SK-N-SH (cell line): Measurements from ENCODE around the gene FUT4. TPM values are rescaled to one million over a fixed set of nuclear protein-coding genes. Genes with fewer than 3 reads are reported as not detected.

Experiments used
- CTCF ChIA-PET: fragments of 300-600, 350-600 bp; formaldehyde crosslinking; extraction: SDS; loops from one replicate; lab custom pipeline; 2021; lab: Yijun Ruan, JAX
- POLR2A ChIA-PET: fragments of 350-600 bp; sonication (Branson Sonifier 250); formaldehyde crosslinking; extraction: SDS; loops from one replicate; lab custom pipeline; 2020; ENCODE audit warnings: antibody characterized with exemption, inconsistent platforms; lab: Yijun Ruan, JAX
- DNase-seq: peaks from one replicate; pipeline ENCODE4 v3.0.0; 2012
- H2AFZ ChIP-seq: fragments of 200-600 bp; sonication (generic); 2 replicates; pipeline ENCODE4 v1.8.1; 2016; ENCODE audit warnings: antibody characterized with exemption, mild to moderate bottlenecking, low read depth
- H3F3A ChIP-seq: fragments of 200-600 bp; sonication (generic); replicated peaks from 2 replicates; pipeline ENCODE3; 2016; ENCODE audit warnings: antibody characterized with exemption, mild to moderate bottlenecking; ENCODE audit not compliant: insufficient read depth
- H3K27ac ChIP-seq, 2 experiments: fragments of 200-500 bp in 1 of 2; fragments of 200-600 bp in 1 of 2; sonication (Bioruptor generic) in 1 of 2; sonication (generic), shearing (Covaris generic) in 1 of 2; 2 replicates each; pipeline versions ENCODE4 v1.5.1 to v1.6.1; 2014 to 2016; ENCODE audit warnings: low read depth in 2 of 2, inconsistent platforms in 1 of 2, low read length in 1 of 2, mild to moderate bottlenecking in 1 of 2, mixed read lengths in 1 of 2
- H3K27me3 ChIP-seq: fragments of 200-600 bp; sonication (generic), shearing (Covaris generic); 2 replicates; pipeline ENCODE4 v1.6.1; 2016; ENCODE audit warnings: mixed run types; ENCODE audit not compliant: insufficient read depth
- H3K36me3 ChIP-seq, 2 experiments: fragments of 200-500 bp in 1 of 2; fragments of 200-600 bp in 1 of 2; sonication (Bioruptor generic) in 1 of 2; sonication (generic) in 1 of 2; replicated peaks in 1 of 2; 2 replicates each; pipeline versions ENCODE3 to v1.5.1; 2014 to 2016; ENCODE audit warnings: low read length in 1 of 2, mild to moderate bottlenecking in 1 of 2; ENCODE audit not compliant: insufficient read depth in 2 of 2, control insufficient read depth in 1 of 2
- H3K4me1 ChIP-seq, 2 experiments: fragments of 200-500 bp in 1 of 2; fragments of 200-600 bp in 1 of 2; sonication (Bioruptor generic) in 1 of 2; sonication (generic), shearing (Covaris generic) in 1 of 2; 2 replicates each; pipeline versions ENCODE4 v1.5.1 to v1.6.1; 2014 to 2016; ENCODE audit warnings: low read depth in 1 of 2, low read length in 1 of 2, mixed run types in 1 of 2; ENCODE audit not compliant: insufficient read depth in 2 of 2, control insufficient read depth in 1 of 2
- H3K4me2 ChIP-seq: fragments of 200-600 bp; sonication (generic), shearing (Covaris generic); 2 replicates; pipeline ENCODE4 v1.6.1; 2017; ENCODE audit warnings: mixed run types
- H3K4me3 ChIP-seq, 2 experiments: fragments of 200-500 bp in 1 of 2; fragments of 200-600 bp in 1 of 2; sonication (Bioruptor generic) in 1 of 2; sonication (generic), shearing (Covaris generic) in 1 of 2; 2 replicates each; pipeline versions ENCODE4 v1.5.1 to v1.8.1; 2014 to 2016; ENCODE audit warnings: low read depth in 2 of 2, inconsistent platforms in 1 of 2, low read length in 1 of 2, mild to moderate bottlenecking in 1 of 2, mixed read lengths in 1 of 2, moderate library complexity in 1 of 2
- H3K79me2 ChIP-seq: fragments of 200-600 bp; sonication (generic); 2 replicates; pipeline ENCODE4 v1.8.1; 2017; ENCODE audit warnings: mild to moderate bottlenecking; ENCODE audit not compliant: insufficient read depth
- H3K9ac ChIP-seq: fragments of 200-600 bp; sonication (generic); 2 replicates; pipeline ENCODE4 v1.6.1; 2017; ENCODE audit warnings: mixed run types
- H3K9me2 ChIP-seq: fragments of 200-600 bp; sonication (generic); 2 replicates; pipeline ENCODE4 v1.6.1; 2017; ENCODE audit warnings: mixed run types
- H3K9me3 ChIP-seq: fragments of 200-600 bp; sonication (generic); 2 replicates; pipeline ENCODE4 v1.6.1; 2017; ENCODE audit warnings: mixed run types, mild to moderate bottlenecking, moderate library complexity
- H4K20me1 ChIP-seq: fragments of 200-600 bp; sonication (generic); 2 replicates; pipeline ENCODE4 v1.6.1; 2017; ENCODE audit warnings: mild to moderate bottlenecking, mixed run types; ENCODE audit not compliant: insufficient read depth
- CHD2 ChIP-seq: fragments of 150-350 bp; IDR thresholded peaks from 2 replicates; pipeline ENCODE4 v1.6.1; 2018; ENCODE audit warnings: low read length; ENCODE audit not compliant: partially characterized antibody
- FOSL2 ChIP-seq: IDR thresholded peaks from 2 replicates; pipeline ENCODE4 v1.4.0; 2012; ENCODE audit warnings: low read depth, mild to moderate bottlenecking, moderate library complexity, borderline replicate concordance
- GATA2 ChIP-seq: sonication (generic); formaldehyde crosslinking; IDR thresholded peaks from 2 replicates; pipeline ENCODE4 v1.5.0; 2020; ENCODE audit warnings: mild to moderate bottlenecking, missing genetic modification reagents
- MEF2A ChIP-seq: IDR thresholded peaks from 2 replicates; pipeline ENCODE4 v1.4.0; 2012; ENCODE audit warnings: low read depth, borderline replicate concordance
- NFIC ChIP-seq: IDR thresholded peaks from 2 replicates; pipeline ENCODE4 v1.4.0; 2012; ENCODE audit warnings: borderline replicate concordance
- NRF1 ChIP-seq: IDR thresholded peaks from 2 replicates; pipeline ENCODE4 v1.6.1; 2012; ENCODE audit warnings: low read depth, mild to moderate bottlenecking, low read length
- RXRA ChIP-seq: IDR thresholded peaks from 2 replicates; pipeline ENCODE4 v1.4.0; 2012; ENCODE audit warnings: low read depth, mild to moderate bottlenecking, borderline replicate concordance
- SMC3 ChIP-seq: IDR thresholded peaks from 2 replicates; pipeline ENCODE4 v1.6.1; 2012; ENCODE audit warnings: low read depth, low read length, improper control_type of control experiment
- TEAD4 ChIP-seq: IDR thresholded peaks from 2 replicates; pipeline ENCODE4 v1.4.0; 2012; ENCODE audit warnings: mild to moderate bottlenecking, borderline replicate concordance; ENCODE audit not compliant: insufficient read depth
- YY1 ChIP-seq: IDR thresholded peaks from 2 replicates; pipeline ENCODE4 v1.4.0; 2012; ENCODE audit warnings: low read depth, mild to moderate bottlenecking
- WGBS: methylation state at CpG from one replicate; pipeline ENCODE4 v1.1.6; 2017; ENCODE audit warnings: low lambda C conversion rate; 5-methylcytosine and 5-hydroxymethylcytosine counted together
- polyA plus RNA-seq, 3 experiments: library from polyadenylated mRNA; depleted of rRNA; stranded (reverse); fragments of >200 nt; gene quantifications; 2 replicates each; pipeline ENCODE4 v1.2.3, GENCODE V29; 2012
- TF ChIP-seq, protein P1 (sequence below): IDR thresholded peaks from 2 replicates; pipeline ENCODE4; 2012
- TF ChIP-seq, protein P2 (sequence below): IDR thresholded peaks from 2 replicates; pipeline ENCODE4 v1.4.0; 2012; ENCODE audit warnings: low read depth, borderline replicate concordance
- TF ChIP-seq, protein P3 (sequence below): IDR thresholded peaks from 2 replicates; pipeline ENCODE4 v1.6.1; 2012; ENCODE audit warnings: mild to moderate bottlenecking, low read depth, low read length, moderate library complexity
- TF ChIP-seq, protein P4 (sequence below): IDR thresholded peaks from 2 replicates; pipeline ENCODE4 v1.4.0; 2012; ENCODE audit warnings: low read depth, borderline replicate concordance
- TF ChIP-seq, protein P5 (sequence below): fragments of 200-600 bp; sonication (generic); IDR thresholded peaks from 2 replicates; pipeline ENCODE4 v1.6.1; 2017; ENCODE audit warnings: antibody characterized with exemption, mild to moderate bottlenecking, moderate library complexity

FUT4 gene
- polyA plus RNA-seq, 1 of the 3 experiments (the other 2 are of a cell fraction): 1.9 TPM

DNA sequence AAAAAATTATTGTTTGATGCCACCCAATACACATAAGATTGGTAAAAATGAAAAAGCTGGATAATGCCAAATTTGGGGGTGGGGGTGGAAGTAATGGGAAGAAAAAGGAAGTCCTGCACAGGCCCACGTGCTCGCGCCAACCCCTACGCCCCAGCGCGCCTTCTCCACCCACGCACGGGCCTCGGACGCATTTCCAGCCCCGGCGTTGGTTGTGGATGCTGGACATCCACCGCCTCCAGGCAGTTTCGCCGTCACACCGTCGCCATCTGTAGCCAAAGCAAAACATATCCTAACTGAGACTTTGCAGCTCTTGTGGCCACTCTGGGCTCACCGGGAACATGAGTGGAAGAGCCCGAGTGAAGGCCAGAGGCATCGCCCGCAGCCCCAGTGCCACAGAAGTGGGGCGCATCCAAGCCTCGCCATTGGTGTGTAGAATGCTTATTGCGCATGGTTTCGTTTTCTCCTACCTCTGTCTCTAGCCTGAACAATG, 23.5 kb downstream of the FUT4 start, which contains the start of gene PIWIL4:
PIWIL4 (plus strand) TSS at position 188 of the 490 bp plus-strand sequence; CDS start at position 339, 151 bp downstream.
- no peak for DNase-seq
- H3K27ac ChIP-seq: no peak within 1 kb of the TSS
- no peaks in the 10 kb centered on the region for H3K79me2 ChIP-seq
- ChIA-PET POLR2A (no interaction called here), CTCF (no interaction called here)
- H3K36me3 ChIP-seq: no peaks in the 10 kb centered on the region
- TF ChIP-seq, protein P1, sequence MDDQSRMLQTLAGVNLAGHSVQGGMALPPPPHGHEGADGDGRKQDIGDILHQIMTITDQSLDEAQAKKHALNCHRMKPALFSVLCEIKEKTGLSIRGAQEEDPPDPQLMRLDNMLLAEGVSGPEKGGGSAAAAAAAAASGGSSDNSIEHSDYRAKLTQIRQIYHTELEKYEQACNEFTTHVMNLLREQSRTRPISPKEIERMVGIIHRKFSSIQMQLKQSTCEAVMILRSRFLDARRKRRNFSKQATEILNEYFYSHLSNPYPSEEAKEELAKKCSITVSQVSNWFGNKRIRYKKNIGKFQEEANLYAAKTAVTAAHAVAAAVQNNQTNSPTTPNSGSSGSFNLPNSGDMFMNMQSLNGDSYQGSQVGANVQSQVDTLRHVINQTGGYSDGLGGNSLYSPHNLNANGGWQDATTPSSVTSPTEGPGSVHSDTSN: no peak
- no peak for TF ChIP-seq FOSL2
- TF ChIP-seq NRF1: no peak
- TF ChIP-seq, protein P2, sequence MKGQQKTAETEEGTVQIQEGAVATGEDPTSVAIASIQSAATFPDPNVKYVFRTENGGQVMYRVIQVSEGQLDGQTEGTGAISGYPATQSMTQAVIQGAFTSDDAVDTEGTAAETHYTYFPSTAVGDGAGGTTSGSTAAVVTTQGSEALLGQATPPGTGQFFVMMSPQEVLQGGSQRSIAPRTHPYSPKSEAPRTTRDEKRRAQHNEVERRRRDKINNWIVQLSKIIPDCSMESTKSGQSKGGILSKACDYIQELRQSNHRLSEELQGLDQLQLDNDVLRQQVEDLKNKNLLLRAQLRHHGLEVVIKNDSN: no peak
- TF ChIP-seq, protein P3, sequence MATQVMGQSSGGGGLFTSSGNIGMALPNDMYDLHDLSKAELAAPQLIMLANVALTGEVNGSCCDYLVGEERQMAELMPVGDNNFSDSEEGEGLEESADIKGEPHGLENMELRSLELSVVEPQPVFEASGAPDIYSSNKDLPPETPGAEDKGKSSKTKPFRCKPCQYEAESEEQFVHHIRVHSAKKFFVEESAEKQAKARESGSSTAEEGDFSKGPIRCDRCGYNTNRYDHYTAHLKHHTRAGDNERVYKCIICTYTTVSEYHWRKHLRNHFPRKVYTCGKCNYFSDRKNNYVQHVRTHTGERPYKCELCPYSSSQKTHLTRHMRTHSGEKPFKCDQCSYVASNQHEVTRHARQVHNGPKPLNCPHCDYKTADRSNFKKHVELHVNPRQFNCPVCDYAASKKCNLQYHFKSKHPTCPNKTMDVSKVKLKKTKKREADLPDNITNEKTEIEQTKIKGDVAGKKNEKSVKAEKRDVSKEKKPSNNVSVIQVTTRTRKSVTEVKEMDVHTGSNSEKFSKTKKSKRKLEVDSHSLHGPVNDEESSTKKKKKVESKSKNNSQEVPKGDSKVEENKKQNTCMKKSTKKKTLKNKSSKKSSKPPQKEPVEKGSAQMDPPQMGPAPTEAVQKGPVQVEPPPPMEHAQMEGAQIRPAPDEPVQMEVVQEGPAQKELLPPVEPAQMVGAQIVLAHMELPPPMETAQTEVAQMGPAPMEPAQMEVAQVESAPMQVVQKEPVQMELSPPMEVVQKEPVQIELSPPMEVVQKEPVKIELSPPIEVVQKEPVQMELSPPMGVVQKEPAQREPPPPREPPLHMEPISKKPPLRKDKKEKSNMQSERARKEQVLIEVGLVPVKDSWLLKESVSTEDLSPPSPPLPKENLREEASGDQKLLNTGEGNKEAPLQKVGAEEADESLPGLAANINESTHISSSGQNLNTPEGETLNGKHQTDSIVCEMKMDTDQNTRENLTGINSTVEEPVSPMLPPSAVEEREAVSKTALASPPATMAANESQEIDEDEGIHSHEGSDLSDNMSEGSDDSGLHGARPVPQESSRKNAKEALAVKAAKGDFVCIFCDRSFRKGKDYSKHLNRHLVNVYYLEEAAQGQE: no peak
- no peak for TF ChIP-seq MEF2A
- no peak for TF ChIP-seq SMC3
- TF ChIP-seq, protein P4, sequence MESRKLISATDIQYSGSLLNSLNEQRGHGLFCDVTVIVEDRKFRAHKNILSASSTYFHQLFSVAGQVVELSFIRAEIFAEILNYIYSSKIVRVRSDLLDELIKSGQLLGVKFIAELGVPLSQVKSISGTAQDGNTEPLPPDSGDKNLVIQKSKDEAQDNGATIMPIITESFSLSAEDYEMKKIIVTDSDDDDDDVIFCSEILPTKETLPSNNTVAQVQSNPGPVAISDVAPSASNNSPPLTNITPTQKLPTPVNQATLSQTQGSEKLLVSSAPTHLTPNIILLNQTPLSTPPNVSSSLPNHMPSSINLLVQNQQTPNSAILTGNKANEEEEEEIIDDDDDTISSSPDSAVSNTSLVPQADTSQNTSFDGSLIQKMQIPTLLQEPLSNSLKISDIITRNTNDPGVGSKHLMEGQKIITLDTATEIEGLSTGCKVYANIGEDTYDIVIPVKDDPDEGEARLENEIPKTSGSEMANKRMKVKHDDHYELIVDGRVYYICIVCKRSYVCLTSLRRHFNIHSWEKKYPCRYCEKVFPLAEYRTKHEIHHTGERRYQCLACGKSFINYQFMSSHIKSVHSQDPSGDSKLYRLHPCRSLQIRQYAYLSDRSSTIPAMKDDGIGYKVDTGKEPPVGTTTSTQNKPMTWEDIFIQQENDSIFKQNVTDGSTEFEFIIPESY: no peak
- no peak for TF ChIP-seq NFIC
- TF ChIP-seq CHD2: no peak
- no peak for TF ChIP-seq GATA2 (CRISPR knock-in tag)
- TF ChIP-seq RXRA: no peak
- TF ChIP-seq YY1: no peak
- no peak for TF ChIP-seq TEAD4
- TF ChIP-seq, protein P5, sequence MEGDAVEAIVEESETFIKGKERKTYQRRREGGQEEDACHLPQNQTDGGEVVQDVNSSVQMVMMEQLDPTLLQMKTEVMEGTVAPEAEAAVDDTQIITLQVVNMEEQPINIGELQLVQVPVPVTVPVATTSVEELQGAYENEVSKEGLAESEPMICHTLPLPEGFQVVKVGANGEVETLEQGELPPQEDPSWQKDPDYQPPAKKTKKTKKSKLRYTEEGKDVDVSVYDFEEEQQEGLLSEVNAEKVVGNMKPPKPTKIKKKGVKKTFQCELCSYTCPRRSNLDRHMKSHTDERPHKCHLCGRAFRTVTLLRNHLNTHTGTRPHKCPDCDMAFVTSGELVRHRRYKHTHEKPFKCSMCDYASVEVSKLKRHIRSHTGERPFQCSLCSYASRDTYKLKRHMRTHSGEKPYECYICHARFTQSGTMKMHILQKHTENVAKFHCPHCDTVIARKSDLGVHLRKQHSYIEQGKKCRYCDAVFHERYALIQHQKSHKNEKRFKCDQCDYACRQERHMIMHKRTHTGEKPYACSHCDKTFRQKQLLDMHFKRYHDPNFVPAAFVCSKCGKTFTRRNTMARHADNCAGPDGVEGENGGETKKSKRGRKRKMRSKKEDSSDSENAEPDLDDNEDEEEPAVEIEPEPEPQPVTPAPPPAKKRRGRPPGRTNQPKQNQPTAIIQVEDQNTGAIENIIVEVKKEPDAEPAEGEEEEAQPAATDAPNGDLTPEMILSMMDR: no peak
- H3K4me2 ChIP-seq: no peak within 1 kb of the TSS
- peaks cover 0 to 12% of the 10 kb centered on the region in 2 experiments; a peak in 3 of 4 replicates for H3K4me1 ChIP-seq
- no peak within 1 kb of the TSS for H2AFZ ChIP-seq
- H3K9ac ChIP-seq: no peak within 1 kb of the TSS
- H3K9me3 ChIP-seq: no peaks in the 10 kb centered on the region
- H4K20me1 ChIP-seq: no peaks in the 10 kb centered on the region
- no peak within 1 kb of the TSS for H3K4me3 ChIP-seq
- WGBS: 94% methylated on average over 23 of the region's 25 CpGs
- H3K27me3 ChIP-seq: no peaks in the 10 kb centered on the region
- peaks cover 4% of the 10 kb centered on the region for H3F3A ChIP-seq
- no peaks in the 10 kb centered on the region for H3K9me2 ChIP-seq
